ENCODE results near the gene RBM15B. TPM values are rescaled to one million over a fixed set of nuclear protein-coding genes. Genes with fewer than 3 reads are reported as not detected.

RBM15B gene
- polyA plus RNA-seq, 1 donor (not counting 4 experiments of a cell fraction or from before 2014, with no cell fraction given) = 10.2 TPM

GRCh38 chr3:51426921-51427320, 35.8 kb downstream of the RBM15B start:
- no peak overlapping the region for H2AFZ ChIP-seq (ENCODE audit: control insufficient read depth, low read length)
- peaks cover 8 to 16% of the 10 kb centered on the region in 2 experiments for H3K36me3 ChIP-seq (ENCODE audit: control insufficient read depth in 2 of 2, extremely low read depth in 1 of 2, insufficient read depth in 2 of 2, low read length in 2 of 2)
- FAIRE-seq (no peak), DNase-seq (ENCODE audit: low read depth, low spot score) (no peak)
- H3K9me1 ChIP-seq (ENCODE audit: control insufficient read depth, extremely low read depth, insufficient read depth, low read length) = no peaks in the 10 kb centered on the region
- no peaks in the 10 kb centered on the region for H3K27me3 ChIP-seq (ENCODE audit: control insufficient read depth, extremely low read depth, insufficient read depth, low read length)
- H3K4me1 ChIP-seq (ENCODE audit: control insufficient read depth, extremely low read depth, insufficient read depth, low read length) = no peaks in the 10 kb centered on the region
- dilution Hi-C loops (cut with MboI; ENCODE audit: extremely low pct_ligation_motif_present, low sequenced_read_pairs) = no loop called here
- H3K4me2 ChIP-seq (ENCODE audit: control insufficient read depth, extremely low read depth, insufficient read depth, low read depth, low read length) = no peak overlapping the region
- H4K20me1 ChIP-seq (ENCODE audit: control insufficient read depth, extremely low read depth, insufficient read depth, low read length) = no peaks in the 10 kb centered on the region
- H3K79me2 ChIP-seq (ENCODE audit: control insufficient read depth, insufficient read depth, low read length) = no peaks in the 10 kb centered on the region
- TF ChIP-seq EZH2 (IDR thresholded peaks at IDR 0.05; ENCODE audit: low read length) (no peak), CTCF (optimal IDR thresholded peaks at IDR 0.05 in 1 of 3, IDR thresholded peaks at IDR 0.05 in 1 of 3, conservative IDR thresholded peaks at IDR 0.05 in 1 of 3; ENCODE audit: extremely low read depth in 1 of 3, insufficient read depth in 2 of 3, low read length in 3 of 3) (no peak)
- no peak overlapping the region for H3K4me3 ChIP-seq (ENCODE audit: control insufficient read depth in 2 of 3, extremely low read depth in 1 of 3, insufficient read depth in 2 of 3, low read depth in 1 of 3, low read length in 3 of 3)
- no peak overlapping the region for H3K27ac ChIP-seq (ENCODE audit: control insufficient read depth, insufficient read depth, low read length)
- H3K9me3 ChIP-seq (ENCODE audit: control insufficient read depth, low read depth, low read length) = no peaks in the 10 kb centered on the region
- no peak overlapping the region for H3K9ac ChIP-seq (ENCODE audit: control insufficient read depth, extremely low read depth, insufficient read depth, low read length)

- DNase-seq (ENCODE audit: low read depth, low spot score) = no peak
- H3K79me2 ChIP-seq (ENCODE audit: control insufficient read depth, insufficient read depth, low read length) = peaks cover under 1% of the 10 kb centered on the region
- H3K36me3 ChIP-seq (ENCODE audit: control insufficient read depth in 2 of 2, extremely low read depth in 1 of 2, insufficient read depth in 2 of 2, low read length in 2 of 2) = peaks cover 8 to 14% of the 10 kb centered on the region in 2 experiments
- FAIRE-seq = no peak
- H3K4me3 ChIP-seq (ENCODE audit: control insufficient read depth in 2 of 3, extremely low read depth in 1 of 3, insufficient read depth in 2 of 3, low read depth in 1 of 3, low read length in 3 of 3) = no peak overlapping the region
- H3K27me3 ChIP-seq (ENCODE audit: control insufficient read depth, extremely low read depth, insufficient read depth, low read length) = no peaks in the 10 kb centered on the region
- H2AFZ ChIP-seq (ENCODE audit: control insufficient read depth, low read length) = no peak overlapping the region
- H4K20me1 ChIP-seq (ENCODE audit: control insufficient read depth, extremely low read depth, insufficient read depth, low read length) = no peaks in the 10 kb centered on the region
- H3K4me1 ChIP-seq (ENCODE audit: control insufficient read depth, extremely low read depth, insufficient read depth, low read length) = no peaks in the 10 kb centered on the region
- no peak for TF ChIP-seq CTCF (optimal IDR thresholded peaks at IDR 0.05 in 1 of 3, IDR thresholded peaks at IDR 0.05 in 1 of 3, conservative IDR thresholded peaks at IDR 0.05 in 1 of 3; ENCODE audit: extremely low read depth in 1 of 3, insufficient read depth in 2 of 3, low read length in 3 of 3)
- no peak for TF ChIP-seq EZH2 (IDR thresholded peaks at IDR 0.05; ENCODE audit: low read length)
- H3K27ac ChIP-seq (ENCODE audit: control insufficient read depth, insufficient read depth, low read length) = no peak overlapping the region
- dilution Hi-C loops (cut with MboI; ENCODE audit: extremely low pct_ligation_motif_present, low sequenced_read_pairs) = no loop called here
- no peak overlapping the region for H3K9ac ChIP-seq (ENCODE audit: control insufficient read depth, extremely low read depth, insufficient read depth, low read length)
- H3K9me1 ChIP-seq (ENCODE audit: control insufficient read depth, extremely low read depth, insufficient read depth, low read length) = no peaks in the 10 kb centered on the region
- H3K9me3 ChIP-seq (ENCODE audit: control insufficient read depth, low read depth, low read length) = no peaks in the 10 kb centered on the region
- H3K4me2 ChIP-seq (ENCODE audit: control insufficient read depth, extremely low read depth, insufficient read depth, low read depth, low read length) = no peak overlapping the region
Observed at GRCh38 chr3:51429138-51429537, 38.1 kb downstream of the RBM15B start.

Data from keratinocyte (primary cell).